ENCODE results near the gene KCNQ1.

The KCNQ1 gene

GRCh38 chr11:2779981-2780849, 335.4 kb downstream of the KCNQ1 start:
- H3K27me3 ChIP-seq (ENCODE audit: insufficient read depth, low read length) = no peaks in the 10 kb centered on the region
- no peak overlapping the region for H3K4me3 ChIP-seq (ENCODE audit: low read depth, low read length, poor library complexity, severe bottlenecking)
- TF ChIP-seq EZH2 (IDR thresholded peaks at IDR 0.05; ENCODE audit: borderline replicate concordance, low read length) (no peak), CTCF (IDR thresholded peaks at IDR 0.05; ENCODE audit: low read length) (no peak)
- no peaks in the 10 kb centered on the region for H3F3A ChIP-seq (ENCODE audit: insufficient read depth, low read length)
- H3K79me2 ChIP-seq (ENCODE audit: insufficient read depth, low read length) = no peaks in the 10 kb centered on the region
- no peaks in the 10 kb centered on the region for H4K20me1 ChIP-seq (ENCODE audit: insufficient read depth, low read length)
- H3K36me3 ChIP-seq (ENCODE audit: insufficient read depth, low read length) = no peaks in the 10 kb centered on the region
- H2AFZ ChIP-seq (ENCODE audit: low read length) = no peak overlapping the region
- peaks cover 7% of the 10 kb centered on the region for H3K4me1 ChIP-seq (ENCODE audit: insufficient read depth, low read length, severe bottlenecking)
- no peak overlapping the region for H3K9ac ChIP-seq (ENCODE audit: low read length)
- no peaks in the 10 kb centered on the region for H3K9me3 ChIP-seq (ENCODE audit: low read length)
- H3K9me2 ChIP-seq (ENCODE audit: low read depth, low read length) = no peaks in the 10 kb centered on the region
- no peak overlapping the region for H3K4me2 ChIP-seq (ENCODE audit: low read length)
- H3K27ac ChIP-seq (ENCODE audit: low read depth, low read length, poor library complexity, severe bottlenecking) = no peak overlapping the region

GRCh38 chr11:2780850-2781407, 336.1 kb downstream of the KCNQ1 start:
- Histone ChIP-seq H3K27ac (ENCODE audit: low read depth, low read length, poor library complexity, severe bottlenecking) (no peak overlapping the region), H3K4me1 (ENCODE audit: insufficient read depth, low read length, severe bottlenecking) (peaks cover 7% of the 10 kb centered on the region), H3K79me2 (ENCODE audit: insufficient read depth, low read length) (no peaks in the 10 kb centered on the region), H3K4me2 (ENCODE audit: low read length) (no peak overlapping the region), H3F3A (ENCODE audit: insufficient read depth, low read length) (no peaks in the 10 kb centered on the region), H3K36me3 (ENCODE audit: insufficient read depth, low read length) (no peaks in the 10 kb centered on the region), H3K9me2 (ENCODE audit: low read depth, low read length) (no peaks in the 10 kb centered on the region), H3K4me3 (ENCODE audit: low read depth, low read length, poor library complexity, severe bottlenecking) (no peak overlapping the region), H4K20me1 (ENCODE audit: insufficient read depth, low read length) (no peaks in the 10 kb centered on the region), H2AFZ (ENCODE audit: low read length) (no peak overlapping the region), H3K27me3 (ENCODE audit: insufficient read depth, low read length) (no peaks in the 10 kb centered on the region), H3K9me3 (ENCODE audit: low read length) (no peaks in the 10 kb centered on the region), H3K9ac (ENCODE audit: low read length) (no peak overlapping the region)
- no peak for TF ChIP-seq EZH2 (IDR thresholded peaks at IDR 0.05; ENCODE audit: borderline replicate concordance, low read length)

GRCh38 chr11:2781408-2782274, 336.8 kb downstream of the KCNQ1 start:
- TF ChIP-seq CTCF (IDR thresholded peaks at IDR 0.05; ENCODE audit: low read length) = no peak
- no peak for TF ChIP-seq EZH2 (IDR thresholded peaks at IDR 0.05; ENCODE audit: borderline replicate concordance, low read length)
- Histone ChIP-seq H3K9me3 (ENCODE audit: low read length) (no peaks in the 10 kb centered on the region), H3K4me2 (ENCODE audit: low read length) (no peak overlapping the region), H4K20me1 (ENCODE audit: insufficient read depth, low read length) (no peaks in the 10 kb centered on the region), H3K4me3 (ENCODE audit: low read depth, low read length, poor library complexity, severe bottlenecking) (no peak overlapping the region), H3K79me2 (ENCODE audit: insufficient read depth, low read length) (no peaks in the 10 kb centered on the region), H3K27me3 (ENCODE audit: insufficient read depth, low read length) (no peaks in the 10 kb centered on the region), H3K36me3 (ENCODE audit: insufficient read depth, low read length) (no peaks in the 10 kb centered on the region), H3K27ac (ENCODE audit: low read depth, low read length, poor library complexity, severe bottlenecking) (no peak overlapping the region), H2AFZ (ENCODE audit: low read length) (no peak overlapping the region), H3K9ac (ENCODE audit: low read length) (no peak overlapping the region), H3K9me2 (ENCODE audit: low read depth, low read length) (no peaks in the 10 kb centered on the region), H3F3A (ENCODE audit: insufficient read depth, low read length) (no peaks in the 10 kb centered on the region), H3K4me1 (ENCODE audit: insufficient read depth, low read length, severe bottlenecking) (peaks cover 7% of the 10 kb centered on the region)
